ENCODE measurements around the gene MAP1B.

DNA sequence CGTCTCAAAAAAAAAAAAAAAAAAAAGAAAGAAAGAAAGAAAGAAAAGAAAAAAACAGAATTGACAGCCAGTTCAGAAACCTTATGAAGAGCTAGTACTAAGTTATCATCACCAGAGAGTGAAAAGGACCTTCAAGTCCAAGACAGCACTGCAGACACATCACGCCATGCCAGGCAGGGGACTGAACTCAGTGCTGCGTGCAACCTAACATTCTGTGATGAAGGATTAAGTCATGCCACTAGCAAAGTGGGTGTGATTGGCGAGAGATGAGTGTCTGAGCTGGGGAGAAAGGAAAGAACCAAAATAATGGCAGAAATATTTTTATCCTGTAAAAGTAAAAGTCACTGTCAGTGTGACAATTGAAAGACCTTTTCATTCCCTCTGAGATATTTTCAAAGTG lies 54.7 kb downstream of the MAP1B start:
- TF ChIP-seq HDAC2 (IDR thresholded peaks at IDR 0.05) = no peak
- TF ChIP-seq, protein P1, sequence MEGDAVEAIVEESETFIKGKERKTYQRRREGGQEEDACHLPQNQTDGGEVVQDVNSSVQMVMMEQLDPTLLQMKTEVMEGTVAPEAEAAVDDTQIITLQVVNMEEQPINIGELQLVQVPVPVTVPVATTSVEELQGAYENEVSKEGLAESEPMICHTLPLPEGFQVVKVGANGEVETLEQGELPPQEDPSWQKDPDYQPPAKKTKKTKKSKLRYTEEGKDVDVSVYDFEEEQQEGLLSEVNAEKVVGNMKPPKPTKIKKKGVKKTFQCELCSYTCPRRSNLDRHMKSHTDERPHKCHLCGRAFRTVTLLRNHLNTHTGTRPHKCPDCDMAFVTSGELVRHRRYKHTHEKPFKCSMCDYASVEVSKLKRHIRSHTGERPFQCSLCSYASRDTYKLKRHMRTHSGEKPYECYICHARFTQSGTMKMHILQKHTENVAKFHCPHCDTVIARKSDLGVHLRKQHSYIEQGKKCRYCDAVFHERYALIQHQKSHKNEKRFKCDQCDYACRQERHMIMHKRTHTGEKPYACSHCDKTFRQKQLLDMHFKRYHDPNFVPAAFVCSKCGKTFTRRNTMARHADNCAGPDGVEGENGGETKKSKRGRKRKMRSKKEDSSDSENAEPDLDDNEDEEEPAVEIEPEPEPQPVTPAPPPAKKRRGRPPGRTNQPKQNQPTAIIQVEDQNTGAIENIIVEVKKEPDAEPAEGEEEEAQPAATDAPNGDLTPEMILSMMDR (IDR thresholded peaks at IDR 0.05) = no peak
- TF ChIP-seq MYC (IDR thresholded peaks at IDR 0.05; ENCODE audit: borderline replicate concordance, low read length) = no peak
- TF ChIP-seq USF2 (IDR thresholded peaks at IDR 0.05) = no peak
- TF ChIP-seq HOXA7 (CRISPR knock-in tag; IDR thresholded peaks at IDR 0.05) = no peak
- TF ChIP-seq, protein P2, sequence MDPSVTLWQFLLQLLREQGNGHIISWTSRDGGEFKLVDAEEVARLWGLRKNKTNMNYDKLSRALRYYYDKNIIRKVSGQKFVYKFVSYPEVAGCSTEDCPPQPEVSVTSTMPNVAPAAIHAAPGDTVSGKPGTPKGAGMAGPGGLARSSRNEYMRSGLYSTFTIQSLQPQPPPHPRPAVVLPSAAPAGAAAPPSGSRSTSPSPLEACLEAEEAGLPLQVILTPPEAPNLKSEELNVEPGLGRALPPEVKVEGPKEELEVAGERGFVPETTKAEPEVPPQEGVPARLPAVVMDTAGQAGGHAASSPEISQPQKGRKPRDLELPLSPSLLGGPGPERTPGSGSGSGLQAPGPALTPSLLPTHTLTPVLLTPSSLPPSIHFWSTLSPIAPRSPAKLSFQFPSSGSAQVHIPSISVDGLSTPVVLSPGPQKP (IDR thresholded peaks at IDR 0.05; ENCODE audit: low read depth, low read length) = no peak
- TF ChIP-seq SMC3 (IDR thresholded peaks at IDR 0.05) = no peak
